ENCODE data around the gene LIPK. TPM values are rescaled to one million over a fixed set of nuclear protein-coding genes. Genes with fewer than 3 reads are reported as not detected.

LIPK gene
- total RNA-seq, 1 experiment from 2014 or later = not detected

- Mint-ChIP-seq H3K9me3 (no peaks in the 10 kb centered on the region), H3K36me3 (no peaks in the 10 kb centered on the region), H3K27ac (no peak overlapping the region), H3K27me3 (ENCODE audit: low read depth) (no peaks in the 10 kb centered on the region; the same call in 1 of the 2 replicates), H3K4me3 (no peak overlapping the region), H3K4me1 (no peaks in the 10 kb centered on the region)
- ChIA-PET CTCF (no interaction called here), POLR2A (no interaction called here)
- no peak for ATAC-seq
- DNase-seq (ENCODE audit: low spot score) = no peak
- TF ChIP-seq FOXK1 (CRISPR knock-in tag; IDR thresholded peaks at IDR 0.05) = no peak
- no peak for TF ChIP-seq ZNF671 (CRISPR knock-in tag; IDR thresholded peaks at IDR 0.05)
- no peak for TF ChIP-seq AR (CRISPR knock-in tag; IDR thresholded peaks at IDR 0.05)
- no peak for TF ChIP-seq ZNF263 (CRISPR knock-in tag; IDR thresholded peaks at IDR 0.05; ENCODE audit: low read depth)
- TF ChIP-seq, protein P1, sequence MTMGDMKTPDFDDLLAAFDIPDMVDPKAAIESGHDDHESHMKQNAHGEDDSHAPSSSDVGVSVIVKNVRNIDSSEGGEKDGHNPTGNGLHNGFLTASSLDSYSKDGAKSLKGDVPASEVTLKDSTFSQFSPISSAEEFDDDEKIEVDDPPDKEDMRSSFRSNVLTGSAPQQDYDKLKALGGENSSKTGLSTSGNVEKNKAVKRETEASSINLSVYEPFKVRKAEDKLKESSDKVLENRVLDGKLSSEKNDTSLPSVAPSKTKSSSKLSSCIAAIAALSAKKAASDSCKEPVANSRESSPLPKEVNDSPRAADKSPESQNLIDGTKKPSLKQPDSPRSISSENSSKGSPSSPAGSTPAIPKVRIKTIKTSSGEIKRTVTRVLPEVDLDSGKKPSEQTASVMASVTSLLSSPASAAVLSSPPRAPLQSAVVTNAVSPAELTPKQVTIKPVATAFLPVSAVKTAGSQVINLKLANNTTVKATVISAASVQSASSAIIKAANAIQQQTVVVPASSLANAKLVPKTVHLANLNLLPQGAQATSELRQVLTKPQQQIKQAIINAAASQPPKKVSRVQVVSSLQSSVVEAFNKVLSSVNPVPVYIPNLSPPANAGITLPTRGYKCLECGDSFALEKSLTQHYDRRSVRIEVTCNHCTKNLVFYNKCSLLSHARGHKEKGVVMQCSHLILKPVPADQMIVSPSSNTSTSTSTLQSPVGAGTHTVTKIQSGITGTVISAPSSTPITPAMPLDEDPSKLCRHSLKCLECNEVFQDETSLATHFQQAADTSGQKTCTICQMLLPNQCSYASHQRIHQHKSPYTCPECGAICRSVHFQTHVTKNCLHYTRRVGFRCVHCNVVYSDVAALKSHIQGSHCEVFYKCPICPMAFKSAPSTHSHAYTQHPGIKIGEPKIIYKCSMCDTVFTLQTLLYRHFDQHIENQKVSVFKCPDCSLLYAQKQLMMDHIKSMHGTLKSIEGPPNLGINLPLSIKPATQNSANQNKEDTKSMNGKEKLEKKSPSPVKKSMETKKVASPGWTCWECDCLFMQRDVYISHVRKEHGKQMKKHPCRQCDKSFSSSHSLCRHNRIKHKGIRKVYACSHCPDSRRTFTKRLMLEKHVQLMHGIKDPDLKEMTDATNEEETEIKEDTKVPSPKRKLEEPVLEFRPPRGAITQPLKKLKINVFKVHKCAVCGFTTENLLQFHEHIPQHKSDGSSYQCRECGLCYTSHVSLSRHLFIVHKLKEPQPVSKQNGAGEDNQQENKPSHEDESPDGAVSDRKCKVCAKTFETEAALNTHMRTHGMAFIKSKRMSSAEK (CRISPR knock-in tag; IDR thresholded peaks at IDR 0.05; ENCODE audit: borderline replicate concordance) = no peak
- TF ChIP-seq, protein P2, sequence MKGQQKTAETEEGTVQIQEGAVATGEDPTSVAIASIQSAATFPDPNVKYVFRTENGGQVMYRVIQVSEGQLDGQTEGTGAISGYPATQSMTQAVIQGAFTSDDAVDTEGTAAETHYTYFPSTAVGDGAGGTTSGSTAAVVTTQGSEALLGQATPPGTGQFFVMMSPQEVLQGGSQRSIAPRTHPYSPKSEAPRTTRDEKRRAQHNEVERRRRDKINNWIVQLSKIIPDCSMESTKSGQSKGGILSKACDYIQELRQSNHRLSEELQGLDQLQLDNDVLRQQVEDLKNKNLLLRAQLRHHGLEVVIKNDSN (CRISPR knock-in tag; IDR thresholded peaks at IDR 0.05) = no peak
- TF ChIP-seq, protein P3, sequence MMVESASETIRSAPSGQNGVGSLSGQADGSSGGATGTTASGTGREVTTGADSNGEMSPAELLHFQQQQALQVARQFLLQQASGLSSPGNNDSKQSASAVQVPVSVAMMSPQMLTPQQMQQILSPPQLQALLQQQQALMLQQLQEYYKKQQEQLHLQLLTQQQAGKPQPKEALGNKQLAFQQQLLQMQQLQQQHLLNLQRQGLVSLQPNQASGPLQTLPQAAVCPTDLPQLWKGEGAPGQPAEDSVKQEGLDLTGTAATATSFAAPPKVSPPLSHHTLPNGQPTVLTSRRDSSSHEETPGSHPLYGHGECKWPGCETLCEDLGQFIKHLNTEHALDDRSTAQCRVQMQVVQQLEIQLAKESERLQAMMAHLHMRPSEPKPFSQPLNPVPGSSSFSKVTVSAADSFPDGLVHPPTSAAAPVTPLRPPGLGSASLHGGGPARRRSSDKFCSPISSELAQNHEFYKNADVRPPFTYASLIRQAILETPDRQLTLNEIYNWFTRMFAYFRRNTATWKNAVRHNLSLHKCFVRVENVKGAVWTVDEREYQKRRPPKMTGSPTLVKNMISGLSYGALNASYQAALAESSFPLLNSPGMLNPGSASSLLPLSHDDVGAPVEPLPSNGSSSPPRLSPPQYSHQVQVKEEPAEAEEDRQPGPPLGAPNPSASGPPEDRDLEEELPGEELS (CRISPR knock-in tag; IDR thresholded peaks at IDR 0.05) = no peak
- TF ChIP-seq HMGA2 (CRISPR knock-in tag; IDR thresholded peaks at IDR 0.05) = no peak
- no peak for TF ChIP-seq ESRRA (CRISPR knock-in tag; IDR thresholded peaks at IDR 0.05; ENCODE audit: borderline replicate concordance)
- TF ChIP-seq NR1H2 (CRISPR knock-in tag; IDR thresholded peaks at IDR 0.05) = no peak
Observed at GRCh38 chr10:88782222-88782621, 76.2 kb downstream of the LIPK start.

DNA sequence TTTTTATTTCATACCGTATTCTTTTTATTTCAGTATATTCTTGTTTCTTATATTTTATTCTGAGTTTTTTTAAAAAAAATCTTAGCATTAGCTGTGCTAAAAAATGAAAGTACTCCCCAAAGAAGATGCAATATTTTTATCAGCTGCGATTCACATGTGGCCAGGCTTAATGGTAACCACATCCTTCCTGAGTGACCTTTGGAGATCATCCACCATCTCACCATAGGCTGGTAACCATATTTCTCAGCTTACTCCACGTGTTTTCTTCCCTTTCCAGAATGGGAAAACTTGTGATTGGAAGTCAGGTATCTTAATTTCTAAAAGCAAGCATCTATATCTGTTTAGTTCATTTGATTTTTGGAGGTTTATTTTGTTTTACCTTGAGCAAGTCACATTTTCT lies 77.7 kb downstream of the LIPK start:
- ChIA-PET CTCF (no interaction called here), POLR2A (no interaction called here)
- Mint-ChIP-seq H3K27ac (no peak overlapping the region), H3K4me3 (no peak overlapping the region), H3K27me3 (ENCODE audit: low read depth) (no peaks in the 10 kb centered on the region), H3K9me3 (no peaks in the 10 kb centered on the region), H3K36me3 (no peaks in the 10 kb centered on the region), H3K4me1 (no peaks in the 10 kb centered on the region)
- DNase-seq (ENCODE audit: low spot score) (no peak), ATAC-seq (no peak)
- TF ChIP-seq IRF2 (CRISPR knock-in tag; IDR thresholded peaks at IDR 0.05; ENCODE audit: borderline replicate concordance, low read depth) = no peak
- no peak for TF ChIP-seq ZNF263 (CRISPR knock-in tag; IDR thresholded peaks at IDR 0.05; ENCODE audit: low read depth)
- no peak for TF ChIP-seq ATF1 (CRISPR knock-in tag; IDR thresholded peaks at IDR 0.05)
- no peak for TF ChIP-seq ZNF281 (CRISPR knock-in tag; IDR thresholded peaks at IDR 0.05)
- no peak for TF ChIP-seq CDX4 (CRISPR knock-in tag; IDR thresholded peaks at IDR 0.05; ENCODE audit: borderline replicate concordance)
- TF ChIP-seq STAT6 (CRISPR knock-in tag; conservative IDR thresholded peaks at IDR 0.05; ENCODE audit: low read depth) = no peak
- no peak for TF ChIP-seq ZNF219 (CRISPR knock-in tag; IDR thresholded peaks at IDR 0.05; ENCODE audit: borderline replicate concordance)
- TF ChIP-seq, protein P4, sequence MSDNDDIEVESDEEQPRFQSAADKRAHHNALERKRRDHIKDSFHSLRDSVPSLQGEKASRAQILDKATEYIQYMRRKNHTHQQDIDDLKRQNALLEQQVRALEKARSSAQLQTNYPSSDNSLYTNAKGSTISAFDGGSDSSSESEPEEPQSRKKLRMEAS (CRISPR knock-in tag; IDR thresholded peaks at IDR 0.05) = no peak
- TF ChIP-seq HMGA2 (CRISPR knock-in tag; IDR thresholded peaks at IDR 0.05) = no peak
- TF ChIP-seq OVOL2 (CRISPR knock-in tag; IDR thresholded peaks at IDR 0.05; ENCODE audit: borderline replicate concordance) = no peak
